Suprapubic skin (tissue), 4 donors: ENCODE data around the gene PYURF. TPM values are rescaled to one million over a fixed set of nuclear protein-coding genes. Genes with fewer than 3 reads are reported as not detected.

Experiments
- DNase-seq, 2 donors: peaks; one replicate each; pipeline ENCODE4 v3.0.0-alpha.2; 2019; ENCODE audit warnings: low spot score in 2 of 2
- H3K27ac ChIP-seq: fragments of 200-600 bp; sonication (generic); one replicate; pipeline ENCODE4 v1.5.1; 2019
- H3K27me3 ChIP-seq: fragments of 200-600 bp; sonication (generic); one replicate; pipeline ENCODE4 v1.5.1; 2019
- H3K36me3 ChIP-seq: fragments of 200-600 bp; sonication (generic); one replicate; pipeline ENCODE4 v1.5.1; 2019
- H3K4me1 ChIP-seq: fragments of 200-600 bp; sonication (generic); one replicate; pipeline ENCODE4 v1.5.1; 2019
- H3K4me3 ChIP-seq: fragments of 200-600 bp; sonication (generic); one replicate; pipeline ENCODE4 v1.5.1; 2019; ENCODE audit warnings: mild to moderate bottlenecking
- H3K9me3 ChIP-seq: fragments of 200-600 bp; sonication (generic); one replicate; pipeline ENCODE4 v1.5.1; 2019
- EP300 ChIP-seq: sonication (generic); formaldehyde crosslinking; IDR thresholded peaks from one replicate; pipeline ENCODE4 v1.6.1; 2017; ENCODE audit warnings: antibody characterized with exemption
- POLR2A ChIP-seq, 2 donors: fragments of 450-650 bp; IDR thresholded peaks; one replicate each; pipeline ENCODE4 v1.6.1; 2017; ENCODE audit warnings: antibody characterized with exemption in 2 of 2, mild to moderate bottlenecking in 2 of 2, moderate library complexity in 2 of 2
- POLR2AphosphoS5 ChIP-seq, 3 donors: sonication (generic); formaldehyde crosslinking; IDR thresholded peaks; one replicate each; pipeline ENCODE4 v1.6.1; 2017; ENCODE audit warnings: antibody characterized with exemption in 3 of 3
- WGBS: methylation state at CpG from one replicate; pipeline ENCODE4 v1.1.5; 2018; 5-methylcytosine and 5-hydroxymethylcytosine counted together
- total RNA-seq, 4 donors: library from RNA; depleted of rRNA; stranded (reverse); fragments of >200 nt; gene quantifications; one replicate each; pipeline ENCODE4 v1.1.0, GENCODE V29; 2016
- TF ChIP-seq, protein P1 (sequence below), 2 donors: fragments of 200-600 bp in 1 of 2; fragments of 450-650 bp in 1 of 2; sonication (generic) in 1 of 2; IDR thresholded peaks; one replicate each; pipeline ENCODE4 v1.5.1; 2016 to 2019; ENCODE audit warnings: antibody characterized with exemption in 2 of 2, mild to moderate bottlenecking in 1 of 2, moderate library complexity in 1 of 2

Gene PYURF
- total RNA-seq, 4 donors from 2014 or later = 52.0 to 88.9 (median 82.2) TPM

DNA sequence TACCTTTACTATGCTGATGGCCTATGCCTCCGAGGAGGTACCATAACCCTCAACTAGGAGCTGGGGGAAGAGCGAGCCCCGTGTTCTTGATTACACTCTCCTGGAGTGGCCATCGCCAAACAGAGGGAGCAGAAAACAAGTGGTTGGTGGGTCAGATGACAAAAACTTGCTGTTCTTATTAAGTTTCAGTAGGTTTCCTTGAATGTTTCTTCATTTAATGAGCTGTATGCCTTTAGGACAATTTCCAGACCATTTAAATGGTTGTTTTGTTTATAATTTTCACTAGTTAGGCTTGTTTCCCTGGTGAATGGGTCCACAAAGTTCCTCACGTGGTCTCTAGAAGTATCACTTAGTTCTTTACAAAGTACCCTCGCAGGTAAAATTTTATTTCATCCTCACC, 4.7 kb downstream of the PYURF start:
- H3K36me3 ChIP-seq = peaks cover 11% of the 10 kb centered on the region
- no peak for DNase-seq
- peaks cover 12% of the 10 kb centered on the region for H3K4me1 ChIP-seq
- H3K9me3 ChIP-seq = no peaks in the 10 kb centered on the region
- no peak overlapping the region for H3K4me3 ChIP-seq
- H3K27me3 ChIP-seq = no peaks in the 10 kb centered on the region
- H3K27ac ChIP-seq = no peak overlapping the region
- TF ChIP-seq POLR2AphosphoS5 (IDR thresholded peaks at IDR 0.05) (no peak), EP300 (no peak), POLR2A (IDR thresholded peaks at IDR 0.05) (no peak)
- TF ChIP-seq, protein P1, sequence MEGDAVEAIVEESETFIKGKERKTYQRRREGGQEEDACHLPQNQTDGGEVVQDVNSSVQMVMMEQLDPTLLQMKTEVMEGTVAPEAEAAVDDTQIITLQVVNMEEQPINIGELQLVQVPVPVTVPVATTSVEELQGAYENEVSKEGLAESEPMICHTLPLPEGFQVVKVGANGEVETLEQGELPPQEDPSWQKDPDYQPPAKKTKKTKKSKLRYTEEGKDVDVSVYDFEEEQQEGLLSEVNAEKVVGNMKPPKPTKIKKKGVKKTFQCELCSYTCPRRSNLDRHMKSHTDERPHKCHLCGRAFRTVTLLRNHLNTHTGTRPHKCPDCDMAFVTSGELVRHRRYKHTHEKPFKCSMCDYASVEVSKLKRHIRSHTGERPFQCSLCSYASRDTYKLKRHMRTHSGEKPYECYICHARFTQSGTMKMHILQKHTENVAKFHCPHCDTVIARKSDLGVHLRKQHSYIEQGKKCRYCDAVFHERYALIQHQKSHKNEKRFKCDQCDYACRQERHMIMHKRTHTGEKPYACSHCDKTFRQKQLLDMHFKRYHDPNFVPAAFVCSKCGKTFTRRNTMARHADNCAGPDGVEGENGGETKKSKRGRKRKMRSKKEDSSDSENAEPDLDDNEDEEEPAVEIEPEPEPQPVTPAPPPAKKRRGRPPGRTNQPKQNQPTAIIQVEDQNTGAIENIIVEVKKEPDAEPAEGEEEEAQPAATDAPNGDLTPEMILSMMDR (IDR thresholded peaks at IDR 0.05) = no peak
- 86% methylated on average over 6 of the region's 6 CpGs for WGBS

DNA sequence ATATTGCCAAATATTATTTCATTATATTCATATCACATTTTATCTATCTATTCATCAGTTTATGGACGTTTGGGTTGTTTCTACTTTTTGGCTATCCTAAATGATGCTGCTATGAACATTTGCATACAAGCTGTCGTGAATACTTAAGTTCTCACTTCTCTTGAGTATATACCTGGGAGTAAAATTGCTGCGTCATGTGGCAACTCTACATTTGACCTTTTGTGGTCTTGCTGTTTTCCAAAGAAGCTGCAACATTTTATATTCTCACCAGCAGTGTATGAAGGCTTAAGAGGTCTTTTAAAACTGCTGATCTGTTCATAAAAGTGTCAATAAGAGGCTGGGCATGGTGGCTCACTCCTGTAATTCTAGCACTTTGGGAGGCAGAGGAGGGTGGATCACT, 5.8 kb downstream of the PYURF start:
- Histone ChIP-seq H3K9me3 (no peaks in the 10 kb centered on the region), H3K4me3 (no peak overlapping the region), H3K27me3 (no peaks in the 10 kb centered on the region), H3K27ac (no peak overlapping the region), H3K36me3 (peaks cover 11% of the 10 kb centered on the region), H3K4me1 (peaks cover 10% of the 10 kb centered on the region)
- WGBS = 65% methylated on average over 3 of the region's 3 CpGs
- TF ChIP-seq POLR2A (IDR thresholded peaks at IDR 0.05) = no peak
- TF ChIP-seq POLR2AphosphoS5 (IDR thresholded peaks at IDR 0.05) = no peak
- TF ChIP-seq, protein P1 (IDR thresholded peaks at IDR 0.05) = no peak
- TF ChIP-seq EP300 = no peak
- no peak for DNase-seq

DNA sequence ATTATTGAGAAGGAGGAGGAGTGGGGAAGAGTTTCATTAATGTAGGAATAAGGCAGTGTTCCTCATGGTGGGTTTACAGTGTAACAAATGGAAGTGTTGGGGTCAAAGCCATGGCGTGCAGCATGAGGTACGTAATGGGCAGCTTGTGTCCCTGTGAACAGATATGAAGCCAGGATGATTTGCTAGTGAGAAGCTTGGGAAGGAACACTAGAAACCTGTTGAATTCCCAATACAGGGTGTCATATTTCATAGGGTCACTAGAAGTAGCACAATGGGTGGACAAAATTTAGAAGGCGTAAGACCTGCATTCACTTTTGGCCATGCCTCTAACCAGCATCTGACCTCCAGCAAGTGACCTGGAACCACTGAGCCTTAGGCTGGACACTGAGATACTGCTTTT, 6.8 kb downstream of the PYURF start:
- no peaks in the 10 kb centered on the region for H3K9me3 ChIP-seq
- DNase-seq = no peak
- peaks cover 11% of the 10 kb centered on the region for H3K36me3 ChIP-seq
- TF ChIP-seq POLR2AphosphoS5 (IDR thresholded peaks at IDR 0.05) (no peak), EP300 (no peak), POLR2A (IDR thresholded peaks at IDR 0.05) (no peak)
- TF ChIP-seq, protein P1 (IDR thresholded peaks at IDR 0.05) = no peak
- H3K4me1 ChIP-seq = peaks cover under 1% of the 10 kb centered on the region
- no peak overlapping the region for H3K4me3 ChIP-seq
- H3K27ac ChIP-seq = no peak overlapping the region
- no peaks in the 10 kb centered on the region for H3K27me3 ChIP-seq
- WGBS = 89% methylated on average over 3 of the region's 3 CpGs

DNA sequence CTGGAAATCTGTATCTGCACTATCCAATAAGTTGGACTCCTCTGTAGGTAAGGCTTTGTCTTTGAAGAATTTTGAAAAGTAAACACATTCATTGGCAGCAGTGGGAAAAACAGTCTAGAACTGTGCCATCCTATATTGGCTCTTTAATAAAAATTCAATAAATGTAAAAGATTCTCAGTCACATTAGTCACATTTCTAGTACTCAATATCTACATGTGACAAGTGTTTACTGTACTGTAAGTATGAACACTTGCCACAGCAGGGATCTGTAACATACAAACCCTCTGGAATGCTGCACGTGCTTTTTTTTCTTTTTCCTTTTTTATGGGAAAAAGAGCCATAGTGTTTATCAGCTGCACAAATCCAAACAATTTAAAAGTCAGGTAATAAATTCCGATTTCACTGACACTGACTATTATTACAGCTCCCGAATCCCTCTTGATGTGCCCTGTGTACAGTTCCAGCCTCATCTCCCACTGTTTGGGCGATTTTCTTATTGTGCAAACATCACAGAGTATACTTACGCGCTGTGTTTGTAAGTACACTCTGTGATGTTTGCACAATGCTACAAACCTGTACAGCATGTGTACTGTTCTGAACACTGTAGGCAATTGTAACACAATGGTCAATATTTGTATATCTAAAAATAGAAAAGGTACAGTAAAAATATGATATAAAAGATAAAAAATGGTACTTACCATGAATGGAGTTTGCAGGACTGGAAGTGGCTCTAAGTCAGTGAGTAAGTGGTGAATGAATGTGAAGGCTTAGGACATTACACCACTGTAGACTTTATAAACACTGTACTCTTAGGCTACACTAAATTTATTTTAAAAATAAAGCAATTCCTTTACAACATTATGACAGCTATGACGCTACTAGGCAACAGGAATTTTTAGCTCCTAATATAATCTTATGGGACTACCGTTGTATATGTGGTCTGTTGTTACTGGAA, 8.7 kb downstream of the PYURF start:
- no peak overlapping the region for H3K4me3 ChIP-seq
- no peaks in the 10 kb centered on the region for H3K27me3 ChIP-seq
- peaks cover 5% of the 10 kb centered on the region for H3K36me3 ChIP-seq
- no peaks in the 10 kb centered on the region for H3K4me1 ChIP-seq
- H3K9me3 ChIP-seq = no peaks in the 10 kb centered on the region
- no peak for TF ChIP-seq POLR2AphosphoS5 (IDR thresholded peaks at IDR 0.05)
- no peak for TF ChIP-seq POLR2A (IDR thresholded peaks at IDR 0.05)
- TF ChIP-seq EP300 = no peak
- TF ChIP-seq, protein P1 (IDR thresholded peaks at IDR 0.05) = no peak
- DNase-seq = no peak
- H3K27ac ChIP-seq = no peak overlapping the region
- WGBS = 77% methylated on average over 8 of the region's 8 CpGs

DNA sequence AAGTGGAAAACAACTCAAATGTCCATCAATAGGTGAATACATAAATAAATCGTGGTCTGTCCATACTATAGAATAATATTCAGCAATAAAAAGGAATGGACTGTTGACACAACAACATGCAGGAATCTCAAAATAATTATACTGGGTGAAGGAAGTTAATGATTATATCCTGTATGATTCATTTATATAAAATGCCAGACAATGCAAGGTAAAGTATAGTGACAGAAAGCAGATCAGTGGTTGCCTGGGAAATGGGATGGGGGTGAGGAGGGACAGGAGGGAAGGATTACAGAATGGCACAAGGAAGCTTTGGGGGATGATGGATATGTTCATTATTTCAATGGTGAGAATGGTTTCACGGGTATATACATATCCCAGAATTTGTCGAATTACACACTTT, 12.3 kb downstream of the PYURF start:
- no peaks in the 10 kb centered on the region for H3K27me3 ChIP-seq
- H3K4me3 ChIP-seq = no peak overlapping the region
- DNase-seq = no peak
- no peaks in the 10 kb centered on the region for H3K9me3 ChIP-seq
- no peaks in the 10 kb centered on the region for H3K4me1 ChIP-seq
- WGBS = 85% methylated on average over 3 of the region's 3 CpGs
- H3K36me3 ChIP-seq = no peaks in the 10 kb centered on the region
- TF ChIP-seq, protein P1 (IDR thresholded peaks at IDR 0.05) = no peak
- TF ChIP-seq POLR2A (IDR thresholded peaks at IDR 0.05) = no peak
- no peak for TF ChIP-seq POLR2AphosphoS5 (IDR thresholded peaks at IDR 0.05)
- no peak overlapping the region for H3K27ac ChIP-seq
